Endodermal cell (in vitro differentiated cells): ENCODE measurements around the gene SH3PXD2B. TPM values are rescaled to one million over a fixed set of nuclear protein-coding genes. Genes with fewer than 3 reads are reported as not detected.

Experiments
- DNase-seq: peaks from one replicate; pipeline ENCODE4 v3.0.0-alpha.2; 2017
- H3K27ac ChIP-seq: 2 replicates; pipeline ENCODE4 v1.5.1; 2013; ENCODE audit warnings: mild to moderate bottlenecking, low read depth, low read length, moderate library complexity
- H3K27me3 ChIP-seq: 2 replicates; pipeline ENCODE4 v1.6.1; 2013; ENCODE audit warnings: mild to moderate bottlenecking, low read length, moderate library complexity; ENCODE audit not compliant: insufficient read depth, control insufficient read depth, poor library complexity, severe bottlenecking
- H3K36me3 ChIP-seq: 2 replicates; pipeline ENCODE4 v1.7.0; 2013; ENCODE audit warnings: mild to moderate bottlenecking, low read length, moderate library complexity; ENCODE audit not compliant: control insufficient read depth, insufficient read depth
- H3K4me1 ChIP-seq: one replicate; pipeline ENCODE4 v1.7.0; 2013; ENCODE audit warnings: low read length; ENCODE audit not compliant: control insufficient read depth, insufficient read depth
- H3K4me3 ChIP-seq: 2 replicates; pipeline ENCODE4 v1.5.1; 2013; ENCODE audit warnings: mild to moderate bottlenecking, low read length, moderate library complexity
- H3K9ac ChIP-seq: 2 replicates; pipeline ENCODE4 v1.6.1; 2013; ENCODE audit warnings: mild to moderate bottlenecking, low read length, moderate library complexity; ENCODE audit not compliant: poor library complexity, severe bottlenecking; ENCODE audit errors: extremely low read depth
- H3K9me3 ChIP-seq: 2 replicates; pipeline ENCODE4 v1.6.1; 2013; ENCODE audit warnings: mild to moderate bottlenecking, low read length, moderate library complexity; ENCODE audit not compliant: control insufficient read depth
- H3K27ac Mint-ChIP-seq: 2 replicates; pipeline ENCODE4 v1.8.0; 2020; ENCODE audit warnings: mixed read lengths
- H3K27me3 Mint-ChIP-seq: 2 replicates; pipeline ENCODE4 v1.8.0; 2021; ENCODE audit warnings: mild to moderate bottlenecking, mixed read lengths; ENCODE audit not compliant: insufficient read depth
- H3K36me3 Mint-ChIP-seq: 2 replicates; pipeline ENCODE4 v1.8.0; 2020; ENCODE audit warnings: low read depth, mixed read lengths
- H3K4me1 Mint-ChIP-seq: 2 replicates; pipeline ENCODE4 v1.8.0; 2020; ENCODE audit warnings: mixed read lengths
- H3K4me3 Mint-ChIP-seq: 2 replicates; pipeline ENCODE4 v1.8.0; 2020; ENCODE audit warnings: mild to moderate bottlenecking, moderate library complexity, mixed read lengths
- H3K9me3 Mint-ChIP-seq: 2 replicates; pipeline ENCODE4 v1.8.0; 2020; ENCODE audit warnings: mild to moderate bottlenecking, mixed read lengths
- CTCF ChIP-seq: fragments of 200-600 bp; sonication (generic); conservative IDR thresholded peaks from 2 replicates; pipeline ENCODE4 v1.5.0; 2021; ENCODE audit warnings: antibody characterized with exemption, mild to moderate bottlenecking
- WGBS, 2 experiments: methylation state at CpG; one replicate each; pipeline versions ENCODE4 v1.1.5 to v1.1.7; 2013; ENCODE audit warnings: missing lambda C conversion rate in 2 of 2, mixed read lengths in 1 of 2; ENCODE audit not compliant: insufficient coverage in 1 of 2, insufficient read length in 1 of 2; 5-methylcytosine and 5-hydroxymethylcytosine counted together
- total RNA-seq, 2 donors: library from RNA; stranded (reverse); fragmentation: NEBNext Ultra II Directional in 1 of 2; extraction: Animal tissue kit (Norgen Biotek cat#: 25700) in 1 of 2; gene quantifications; 2 replicates in 1 of 2; 3 replicates in 1 of 2; pipeline ENCODE4 v1.2.1, GENCODE V29; 2021

The SH3PXD2B gene
- total RNA-seq, 2 donors from 2014 or later = 62.2 to 74.9 TPM

GRCh38 chr5:172303572-172304335 is 150.6 kb downstream of the SH3PXD2B start:
- H3K27me3 ChIP-seq = no peaks in the 10 kb centered on the region
- peak overlapping the region; percentile 30 for H3K27ac ChIP-seq
- peak; percentile 22 for DNase-seq
- no peaks in the 10 kb centered on the region for H3K4me1 ChIP-seq
- Mint-ChIP-seq H3K9me3 (peaks cover 12% of the 10 kb centered on the region), H3K36me3 (no peaks in the 10 kb centered on the region), H3K27ac (no peak overlapping the region), H3K4me1 (no peaks in the 10 kb centered on the region), H3K27me3 (no peaks in the 10 kb centered on the region), H3K4me3 (no peak overlapping the region)
- no peak overlapping the region for H3K4me3 ChIP-seq
- TF ChIP-seq CTCF = no peak
- H3K9ac ChIP-seq = no peak overlapping the region
- WGBS, 2 experiments = 83 to 100% methylated on average over 2 to 3 of the region's 3 CpGs
- no peaks in the 10 kb centered on the region for H3K36me3 ChIP-seq
- H3K9me3 ChIP-seq = peaks cover 5% of the 10 kb centered on the region

GRCh38 chr5:172303162-172303561 is 151.2 kb downstream of the SH3PXD2B start:
- no peaks in the 10 kb centered on the region for H3K27me3 ChIP-seq
- H3K9ac ChIP-seq = no peak overlapping the region
- no peaks in the 10 kb centered on the region for H3K4me1 ChIP-seq
- 70 to 79% methylated on average over 5 of the region's 5 CpGs for WGBS, 2 experiments
- H3K27me3 Mint-ChIP-seq = no peaks in the 10 kb centered on the region
- no peaks in the 10 kb centered on the region for H3K4me1 Mint-ChIP-seq
- H3K27ac Mint-ChIP-seq = no peak overlapping the region
- peaks cover 12% of the 10 kb centered on the region for H3K9me3 Mint-ChIP-seq
- H3K36me3 Mint-ChIP-seq = no peaks in the 10 kb centered on the region
- no peak for TF ChIP-seq CTCF
- H3K27ac ChIP-seq = peak overlapping the region; percentile 30
- H3K4me3 Mint-ChIP-seq = no peak overlapping the region
- H3K9me3 ChIP-seq = peaks cover 5% of the 10 kb centered on the region
- no peak overlapping the region for H3K4me3 ChIP-seq
- DNase-seq = peak; percentile 35
- no peaks in the 10 kb centered on the region for H3K36me3 ChIP-seq

GRCh38 chr5:172302047-172302710 is 152.1 kb downstream of the SH3PXD2B start:
- no peaks in the 10 kb centered on the region for H3K4me1 Mint-ChIP-seq
- H3K9me3 Mint-ChIP-seq = peaks cover 12% of the 10 kb centered on the region
- H3K36me3 ChIP-seq = no peaks in the 10 kb centered on the region
- H3K27ac ChIP-seq = no peak overlapping the region
- no peak for TF ChIP-seq CTCF
- 83 to 85% methylated on average over 9 of the region's 9 CpGs for WGBS, 2 experiments
- H3K27me3 ChIP-seq = no peaks in the 10 kb centered on the region
- no peaks in the 10 kb centered on the region for H3K27me3 Mint-ChIP-seq
- peaks cover 5% of the 10 kb centered on the region for H3K9me3 ChIP-seq
- no peaks in the 10 kb centered on the region for H3K4me1 ChIP-seq
- H3K9ac ChIP-seq = no peak overlapping the region
- no peaks in the 10 kb centered on the region for H3K36me3 Mint-ChIP-seq
- H3K27ac Mint-ChIP-seq = no peak overlapping the region
- H3K4me3 Mint-ChIP-seq = no peak overlapping the region
- no peak overlapping the region for H3K4me3 ChIP-seq
- no peak for DNase-seq
